Tibial artery (tissue), 4 donors: Measurements from ENCODE around the gene PICALM.

ENCODE experiments used
- DNase-seq, 2 donors: peaks; one replicate each; pipeline ENCODE4 v3.0.0-alpha.2; 2019
- H3K27ac ChIP-seq, 2 donors: fragments of 200-600 bp; sonication (generic) in 1 of 2; 1 replicate in 1 of 2; 2 replicates in 1 of 2; pipeline ENCODE4 v1.5.1; 2018 to 2019; ENCODE audit warnings: mild to moderate bottlenecking in 1 of 2
- H3K27me3 ChIP-seq, 2 donors: fragments of 200-600 bp; sonication (generic) in 1 of 2; one replicate each; pipeline versions ENCODE4 v1.5.1 to v1.6.0; 2016 to 2019
- H3K36me3 ChIP-seq, 3 donors: fragments of 200-600 bp; sonication (generic) in 2 of 3; one replicate each; pipeline ENCODE4 v1.5.1; 2016 to 2019; ENCODE audit warnings: mild to moderate bottlenecking in 2 of 3
- H3K4me1 ChIP-seq, 4 donors: fragments of 200-600 bp; sonication (generic) in 2 of 4; 1 replicate in 3 of 4; 2 replicates in 1 of 4; pipeline ENCODE4 v1.5.1; 2016 to 2019
- H3K4me3 ChIP-seq, 2 donors: fragments of 200-600 bp; sonication (generic) in 1 of 2; 1 replicate in 1 of 2; 2 replicates in 1 of 2; pipeline ENCODE4 v1.5.1; 2018 to 2019; ENCODE audit warnings: mild to moderate bottlenecking in 2 of 2
- H3K9me3 ChIP-seq, 3 donors: fragments of 200-600 bp; sonication (generic) in 1 of 3; one replicate each; pipeline ENCODE4 v1.5.1; 2016 to 2019
- intact Hi-C: fragments of 100-400 bp; cut with DNase I; formaldehyde crosslinking; loops from one replicate; pipeline ENCODE4 v1.15.0; 2023; ENCODE audit warnings: low total_unique reads
- TF ChIP-seq, protein P1 (sequence below), 2 experiments: fragments of 200-600 bp in 1 of 2; fragments of 450-650 bp in 1 of 2; IDR thresholded peaks; one replicate each; pipeline ENCODE4 v1.5.1; 2017 to 2019; ENCODE audit warnings: antibody characterized with exemption in 2 of 2, mild to moderate bottlenecking in 1 of 2, moderate library complexity in 1 of 2

Gene PICALM

DNA sequence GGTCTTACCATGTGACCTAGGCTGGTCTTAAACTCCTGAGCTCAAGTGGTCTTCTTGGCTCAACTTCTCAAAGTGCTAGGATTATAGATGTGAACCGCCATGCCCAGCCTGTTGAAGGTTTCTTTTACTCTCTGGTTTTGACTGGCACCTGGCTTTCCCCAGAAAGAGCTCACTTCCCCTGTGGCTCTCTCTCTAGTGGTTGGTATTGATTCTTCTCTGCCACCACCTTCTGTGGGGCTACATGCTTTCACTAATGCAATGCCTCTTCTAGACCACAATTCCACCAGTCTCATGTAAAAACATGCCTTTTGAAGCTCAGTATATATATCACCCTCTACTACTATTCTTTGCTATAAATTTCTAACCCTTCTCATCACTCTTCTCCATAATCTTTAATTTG lies 146.5 kb downstream of the PICALM start:
- intact Hi-C loops: no loop called here
- no peaks in the 10 kb centered on the region for H3K9me3 ChIP-seq
- no peaks in the 10 kb centered on the region for H3K36me3 ChIP-seq
- no peaks in the 10 kb centered on the region for H3K4me1 ChIP-seq
- no peak overlapping the region for H3K4me3 ChIP-seq
- peaks cover 0 to 5% of the 10 kb centered on the region in 2 donors for H3K27me3 ChIP-seq
- DNase-seq: no peak
- TF ChIP-seq, protein P1, sequence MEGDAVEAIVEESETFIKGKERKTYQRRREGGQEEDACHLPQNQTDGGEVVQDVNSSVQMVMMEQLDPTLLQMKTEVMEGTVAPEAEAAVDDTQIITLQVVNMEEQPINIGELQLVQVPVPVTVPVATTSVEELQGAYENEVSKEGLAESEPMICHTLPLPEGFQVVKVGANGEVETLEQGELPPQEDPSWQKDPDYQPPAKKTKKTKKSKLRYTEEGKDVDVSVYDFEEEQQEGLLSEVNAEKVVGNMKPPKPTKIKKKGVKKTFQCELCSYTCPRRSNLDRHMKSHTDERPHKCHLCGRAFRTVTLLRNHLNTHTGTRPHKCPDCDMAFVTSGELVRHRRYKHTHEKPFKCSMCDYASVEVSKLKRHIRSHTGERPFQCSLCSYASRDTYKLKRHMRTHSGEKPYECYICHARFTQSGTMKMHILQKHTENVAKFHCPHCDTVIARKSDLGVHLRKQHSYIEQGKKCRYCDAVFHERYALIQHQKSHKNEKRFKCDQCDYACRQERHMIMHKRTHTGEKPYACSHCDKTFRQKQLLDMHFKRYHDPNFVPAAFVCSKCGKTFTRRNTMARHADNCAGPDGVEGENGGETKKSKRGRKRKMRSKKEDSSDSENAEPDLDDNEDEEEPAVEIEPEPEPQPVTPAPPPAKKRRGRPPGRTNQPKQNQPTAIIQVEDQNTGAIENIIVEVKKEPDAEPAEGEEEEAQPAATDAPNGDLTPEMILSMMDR (IDR thresholded peaks at IDR 0.05): no peak
- H3K27ac ChIP-seq: no peak overlapping the region

DNA sequence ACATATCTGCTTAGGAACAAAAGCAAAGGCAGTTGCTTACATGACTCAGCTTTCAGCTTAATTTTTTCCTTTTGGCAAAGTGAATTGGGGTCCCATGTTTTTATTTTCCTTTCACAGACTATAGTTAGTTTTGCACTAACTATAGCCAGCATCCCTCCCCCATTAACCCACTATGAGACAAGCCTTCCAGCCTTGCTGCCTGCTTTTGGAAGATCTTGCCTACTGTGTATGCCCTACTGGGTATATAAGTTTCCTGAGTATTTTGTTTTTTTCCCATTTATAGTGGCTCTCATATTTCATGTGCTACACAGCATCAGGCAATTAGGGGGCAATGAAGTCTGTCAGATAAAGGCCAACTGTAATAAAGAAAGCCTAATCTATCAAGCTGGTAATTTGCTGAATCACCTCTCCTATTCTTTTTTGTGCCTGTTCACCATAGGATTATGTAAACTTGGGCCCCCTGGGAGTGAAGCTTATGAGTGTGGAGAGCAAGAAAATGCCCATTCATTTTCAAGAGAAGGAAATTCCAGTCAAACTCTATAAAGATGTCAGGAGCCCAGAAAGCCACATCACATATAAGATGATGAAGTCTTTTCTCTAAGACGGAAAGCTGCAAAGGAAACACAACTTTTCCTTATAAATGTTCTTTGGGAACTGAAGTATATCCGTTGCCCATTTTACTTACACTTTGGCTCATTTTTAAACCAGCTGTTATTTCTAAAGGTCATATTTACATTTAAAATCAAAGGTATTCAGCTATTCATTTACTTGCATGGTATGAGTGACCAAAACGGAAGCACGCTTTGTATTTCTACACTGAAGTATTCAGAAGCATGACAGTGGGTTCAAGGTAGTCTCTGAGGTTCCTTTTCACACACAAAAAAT lies 149.7 kb downstream of the PICALM start:
- no peak overlapping the region for H3K27ac ChIP-seq
- no peak for DNase-seq
- H3K4me3 ChIP-seq: no peak overlapping the region
- no peaks in the 10 kb centered on the region for H3K4me1 ChIP-seq
- intact Hi-C loops: no loop called here
- H3K36me3 ChIP-seq: no peaks in the 10 kb centered on the region
- TF ChIP-seq, protein P1 (IDR thresholded peaks at IDR 0.05): no peak
- H3K27me3 ChIP-seq: peaks cover 0 to 5% of the 10 kb centered on the region in 2 donors
- H3K9me3 ChIP-seq: peaks cover 0 to 7% (median 0%) of the 10 kb centered on the region in 3 donors

GRCh38 chr11:85914425-85914824 lies 154.5 kb downstream of the PICALM start:
- no peaks in the 10 kb centered on the region for H3K27me3 ChIP-seq
- H3K27ac ChIP-seq: no peak overlapping the region
- H3K4me3 ChIP-seq: no peak overlapping the region
- DNase-seq: no peak
- no peaks in the 10 kb centered on the region for H3K4me1 ChIP-seq
- TF ChIP-seq, protein P1 (IDR thresholded peaks at IDR 0.05): no peak
- H3K9me3 ChIP-seq: peaks cover 0 to 7% (median 0%) of the 10 kb centered on the region in 3 donors
- no peaks in the 10 kb centered on the region for H3K36me3 ChIP-seq
- intact Hi-C loops: no loop called here

DNA sequence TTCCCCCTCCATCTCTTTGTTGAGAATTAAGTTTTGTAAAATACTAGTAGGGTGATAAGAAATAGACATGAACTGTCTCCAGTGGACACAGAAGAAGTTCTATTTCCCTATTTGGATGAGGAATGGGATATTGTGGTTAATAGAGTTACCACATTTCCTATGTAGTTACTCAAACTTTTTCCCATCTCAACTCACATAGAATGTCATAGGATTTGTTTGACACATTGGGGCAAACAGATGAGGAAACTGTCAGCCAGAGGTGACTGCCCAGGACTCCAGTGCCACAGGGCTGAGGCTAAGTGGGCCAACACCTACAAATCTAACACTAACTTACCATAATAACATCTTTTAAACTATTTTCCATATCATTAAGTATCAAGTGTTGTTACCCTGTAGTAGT lies 155.4 kb downstream of the PICALM start:
- Histone ChIP-seq H3K27me3 (no peaks in the 10 kb centered on the region), H3K9me3 (peaks cover 0 to 7% (median 0%) of the 10 kb centered on the region in 3 donors), H3K4me1 (no peaks in the 10 kb centered on the region), H3K36me3 (no peaks in the 10 kb centered on the region), H3K27ac (no peak overlapping the region), H3K4me3 (no peak overlapping the region)
- intact Hi-C loops: no loop called here
- DNase-seq: no peak
- TF ChIP-seq, protein P1 (IDR thresholded peaks at IDR 0.05): no peak

GRCh38 chr11:85912414-85912813 lies 156.5 kb downstream of the PICALM start:
- Histone ChIP-seq H3K27ac (no peak overlapping the region), H3K4me1 (no peaks in the 10 kb centered on the region), H3K27me3 (no peaks in the 10 kb centered on the region), H3K36me3 (no peaks in the 10 kb centered on the region), H3K9me3 (peaks cover 0 to 7% (median 0%) of the 10 kb centered on the region in 3 donors), H3K4me3 (no peak overlapping the region)
- DNase-seq: no peak
- intact Hi-C loops: no loop called here
- TF ChIP-seq, protein P1 (IDR thresholded peaks at IDR 0.05): no peak
